Calu3 (cell line): Measurements from ENCODE around the gene NOL9. TPM values are rescaled to one million over a fixed set of nuclear protein-coding genes. Genes with fewer than 3 reads are reported as not detected.

Experiments used
- BruUV-seq: library from RNA; stranded (reverse); fragments of 400-500 nt; replicated peaks from 2 replicates; lab custom pipeline; 2021; lab: Mats Ljungman, UMichigan
- CTCF ChIA-PET: fragments of 300-600 bp; sonication (Branson Sonifier 250); formaldehyde crosslinking; loops from one replicate; lab custom pipeline; 2022; ENCODE audit warnings: antibody characterized with exemption; lab: Charles Lee
- DNase-seq: peaks from one replicate; pipeline ENCODE4 v3.0.0; 2022
- H3K27ac Mint-ChIP-seq: one replicate; pipeline ENCODE4 v1.8.0; 2022; ENCODE audit warnings: mixed read lengths; ENCODE audit not compliant: unreplicated experiment
- H3K27me3 Mint-ChIP-seq: one replicate; pipeline ENCODE4 v1.8.0; 2022; ENCODE audit warnings: mixed read lengths; ENCODE audit not compliant: unreplicated experiment
- H3K36me3 Mint-ChIP-seq: one replicate; pipeline ENCODE4 v1.8.0; 2022; ENCODE audit warnings: mild to moderate bottlenecking, moderate library complexity, mixed read lengths; ENCODE audit not compliant: insufficient read depth, unreplicated experiment
- H3K4me1 Mint-ChIP-seq: one replicate; pipeline ENCODE4 v1.8.0; 2022; ENCODE audit warnings: mild to moderate bottlenecking, low read depth, mixed read lengths; ENCODE audit not compliant: unreplicated experiment
- H3K4me3 Mint-ChIP-seq: one replicate; pipeline ENCODE4 v1.8.0; 2022; ENCODE audit warnings: mild to moderate bottlenecking, low read depth, moderate library complexity, mixed read lengths; ENCODE audit not compliant: unreplicated experiment
- H3K9me3 Mint-ChIP-seq: one replicate; pipeline ENCODE4 v1.8.0; 2022; ENCODE audit warnings: low read depth, mixed read lengths; ENCODE audit not compliant: unreplicated experiment
- intact Hi-C: fragments of 100-400 bp; cut with micrococcal nuclease; formaldehyde crosslinking; loops from one replicate; pipeline ENCODE4 v1.10.0; 2022; ENCODE audit not compliant: unreplicated experiment
- total RNA-seq: library from RNA; stranded (reverse); gene quantifications from 2 replicates; pipeline ENCODE4 v1.2.3, GENCODE V29; 2022
- TF ChIP-seq, protein P1 (sequence below): fragments of 200-600 bp; IDR thresholded peaks from one replicate; pipeline ENCODE4 v1.8.0; 2022; ENCODE audit warnings: antibody characterized with exemption; ENCODE audit not compliant: unreplicated experiment

The NOL9 gene
- total RNA-seq, 1 experiment from 2014 or later = 30.4 TPM

DNA sequence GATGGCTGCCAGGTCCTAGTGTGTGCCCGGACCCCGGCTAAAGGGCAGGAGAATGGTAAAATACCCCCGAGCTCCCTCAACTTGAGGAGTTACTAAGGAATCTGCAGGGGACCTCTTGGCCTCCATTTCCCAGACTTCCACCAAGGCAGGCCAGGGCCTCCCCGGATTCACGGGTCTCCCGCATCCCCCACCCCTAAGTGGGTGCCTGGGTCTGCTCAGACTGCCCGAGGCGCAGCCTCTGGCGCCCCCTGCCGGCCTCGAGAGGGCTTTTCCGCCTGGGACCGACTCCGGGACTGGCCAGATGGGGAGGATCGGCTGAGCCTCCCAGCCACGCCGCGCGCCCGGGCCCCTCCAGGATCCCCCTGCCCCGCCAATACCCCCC, 64.5 kb downstream of the NOL9 start:
- Mint-ChIP-seq H3K4me1 (peaks cover 10% of the 10 kb centered on the region), H3K4me3 (peak overlapping the region; percentile 72)

DNA sequence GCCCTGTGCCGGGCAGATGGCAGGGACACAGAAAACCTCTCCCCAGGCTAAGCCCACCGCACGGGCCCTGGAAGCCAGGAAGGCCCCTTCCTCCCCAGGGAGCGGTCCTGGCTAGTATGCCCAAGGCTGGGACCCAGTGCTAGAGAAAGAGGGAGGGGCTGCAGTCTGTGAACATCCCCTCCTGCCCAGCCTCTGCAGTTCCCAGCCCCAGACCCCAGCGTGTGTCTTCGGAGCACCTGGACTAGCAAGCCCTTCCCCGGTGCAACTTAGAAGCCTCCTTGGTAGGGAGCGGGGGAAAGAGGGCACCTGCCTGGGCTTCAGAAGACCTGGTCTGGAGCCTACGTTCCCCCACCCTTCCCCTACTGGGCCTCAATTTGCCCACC, 64.9 kb downstream of the NOL9 start:
- no peak overlapping the region for H3K4me3 Mint-ChIP-seq
- no peak for DNase-seq

More for the DNA sequence above, 64.5 kb downstream of the NOL9 start:
- DNase-seq = peak; percentile 76
- H3K9me3 Mint-ChIP-seq = no peaks in the 10 kb centered on the region
- H3K36me3 Mint-ChIP-seq = peaks cover 15% of the 10 kb centered on the region
- intact Hi-C loops = loop anchor here (5.0 kb wide), 2 partner anchors 158 to 728 kb away; no protein-coding TSS in a partner anchor
- CTCF ChIA-PET = no interaction called here
- no peak overlapping the region for H3K27ac Mint-ChIP-seq
- TF ChIP-seq, protein P1, sequence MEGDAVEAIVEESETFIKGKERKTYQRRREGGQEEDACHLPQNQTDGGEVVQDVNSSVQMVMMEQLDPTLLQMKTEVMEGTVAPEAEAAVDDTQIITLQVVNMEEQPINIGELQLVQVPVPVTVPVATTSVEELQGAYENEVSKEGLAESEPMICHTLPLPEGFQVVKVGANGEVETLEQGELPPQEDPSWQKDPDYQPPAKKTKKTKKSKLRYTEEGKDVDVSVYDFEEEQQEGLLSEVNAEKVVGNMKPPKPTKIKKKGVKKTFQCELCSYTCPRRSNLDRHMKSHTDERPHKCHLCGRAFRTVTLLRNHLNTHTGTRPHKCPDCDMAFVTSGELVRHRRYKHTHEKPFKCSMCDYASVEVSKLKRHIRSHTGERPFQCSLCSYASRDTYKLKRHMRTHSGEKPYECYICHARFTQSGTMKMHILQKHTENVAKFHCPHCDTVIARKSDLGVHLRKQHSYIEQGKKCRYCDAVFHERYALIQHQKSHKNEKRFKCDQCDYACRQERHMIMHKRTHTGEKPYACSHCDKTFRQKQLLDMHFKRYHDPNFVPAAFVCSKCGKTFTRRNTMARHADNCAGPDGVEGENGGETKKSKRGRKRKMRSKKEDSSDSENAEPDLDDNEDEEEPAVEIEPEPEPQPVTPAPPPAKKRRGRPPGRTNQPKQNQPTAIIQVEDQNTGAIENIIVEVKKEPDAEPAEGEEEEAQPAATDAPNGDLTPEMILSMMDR = peak; percentile 91
- peaks cover 51% of the 10 kb centered on the region for H3K27me3 Mint-ChIP-seq
- no TSS peak for BruUV-seq

DNA sequence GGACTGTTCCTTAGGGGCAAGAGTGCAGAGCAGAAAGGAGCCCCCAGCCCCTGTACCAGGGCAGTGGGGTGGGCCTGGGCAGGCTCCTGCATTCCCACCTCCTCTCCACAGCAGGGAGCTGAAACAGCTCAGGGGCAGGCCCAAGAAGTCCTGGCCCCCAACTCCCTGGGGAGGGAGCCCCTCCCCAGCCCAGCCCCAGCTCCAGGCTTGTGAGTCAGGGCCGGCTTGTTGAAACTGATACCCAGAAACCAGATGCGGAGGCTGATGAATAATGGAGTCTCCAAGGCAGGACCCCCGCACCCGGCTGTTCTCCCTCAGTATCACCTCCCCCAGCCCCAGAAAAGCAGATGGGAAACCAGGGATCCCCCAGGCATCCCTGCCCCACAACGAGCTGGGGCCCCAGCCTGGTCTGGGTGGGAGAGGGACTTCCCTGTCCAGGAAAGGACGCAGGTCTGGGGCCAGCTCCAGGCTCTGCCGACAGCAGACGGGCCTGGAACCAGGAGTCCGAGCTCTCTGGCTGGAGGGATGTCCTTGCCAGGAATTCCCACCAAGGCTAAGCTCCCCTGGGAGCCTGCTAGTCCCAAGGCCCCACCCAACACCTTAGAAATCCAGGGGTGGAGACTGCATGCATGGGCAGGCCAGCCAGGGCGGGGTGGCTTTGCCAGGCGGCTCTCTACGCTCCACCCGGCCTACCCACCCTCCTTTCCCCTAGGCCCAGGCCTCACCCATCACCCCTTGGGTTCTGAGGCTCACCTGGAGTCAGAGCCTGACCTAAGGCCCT, 65.5 kb downstream of the NOL9 start:
- no peak for DNase-seq

More for the DNA sequence above, 64.9 kb downstream of the NOL9 start:
- no peaks in the 10 kb centered on the region for H3K9me3 Mint-ChIP-seq
- TF ChIP-seq, protein P1 = no peak
- H3K4me1 Mint-ChIP-seq = peaks cover 10% of the 10 kb centered on the region
- intact Hi-C loops = loop anchor here (5.0 kb wide), 2 partner anchors 158 to 728 kb away; no protein-coding TSS in a partner anchor
- no TSS peak for BruUV-seq
- CTCF ChIA-PET = interaction anchor here (0.6 kb wide), 1 partner anchor 11 kb away, joined by 3 read pairs; no protein-coding TSS in a partner anchor
- H3K27ac Mint-ChIP-seq = no peak overlapping the region
- H3K27me3 Mint-ChIP-seq = peaks cover 55% of the 10 kb centered on the region
- H3K36me3 Mint-ChIP-seq = peaks cover 11% of the 10 kb centered on the region

DNA sequence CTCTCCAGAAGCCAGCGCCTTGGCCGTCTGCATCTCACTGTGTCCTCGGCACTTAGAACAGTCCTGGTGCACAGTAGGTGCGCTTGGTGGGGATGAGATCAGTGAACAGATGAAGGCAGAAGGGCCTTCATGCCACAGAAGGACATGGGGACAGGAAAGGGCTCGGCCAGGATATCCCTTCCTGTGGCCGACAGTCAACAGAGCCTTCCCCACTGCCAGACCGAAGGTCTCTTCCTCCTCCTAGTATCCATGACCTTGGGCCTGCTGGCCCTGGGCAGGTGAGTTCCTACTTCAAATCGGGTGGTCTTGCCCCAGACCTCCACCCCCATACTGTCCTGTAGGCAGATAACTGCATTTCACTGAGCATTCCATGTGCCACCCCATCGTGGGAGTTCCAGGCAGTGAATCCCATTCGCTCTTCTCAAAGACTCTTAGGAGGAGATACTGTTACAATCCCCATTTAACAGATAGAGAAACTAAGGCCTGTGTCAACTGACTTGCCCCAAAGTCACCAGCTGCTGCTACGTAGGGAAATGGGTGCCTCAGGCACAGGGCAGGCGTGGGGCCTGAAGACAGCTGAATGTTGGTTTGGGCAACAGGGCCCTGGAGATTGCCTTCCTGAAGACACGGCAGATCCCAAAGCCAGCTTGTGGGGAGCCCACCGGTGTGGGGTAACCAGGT, 66.4 kb downstream of the NOL9 start:
- H3K27ac Mint-ChIP-seq = no peak overlapping the region
- no peaks in the 10 kb centered on the region for H3K9me3 Mint-ChIP-seq
- no peak for DNase-seq
- peaks cover 11% of the 10 kb centered on the region for H3K36me3 Mint-ChIP-seq
- TF ChIP-seq, protein P1 = no peak
- CTCF ChIA-PET = no interaction called here
- intact Hi-C loops = loop anchor here (5.0 kb wide), 2 partner anchors 159 to 729 kb away; no protein-coding TSS in a partner anchor
- BruUV-seq = no TSS peak
- peaks cover 10% of the 10 kb centered on the region for H3K4me1 Mint-ChIP-seq
- H3K4me3 Mint-ChIP-seq = no peak overlapping the region
- peaks cover 59% of the 10 kb centered on the region for H3K27me3 Mint-ChIP-seq

More for the DNA sequence above, 65.5 kb downstream of the NOL9 start:
- Mint-ChIP-seq H3K36me3 (peaks cover 11% of the 10 kb centered on the region), H3K9me3 (no peaks in the 10 kb centered on the region), H3K27me3 (peaks cover 59% of the 10 kb centered on the region), H3K27ac (no peak overlapping the region), H3K4me3 (no peak overlapping the region), H3K4me1 (peaks cover 10% of the 10 kb centered on the region)
- TF ChIP-seq, protein P1 = no peak
- CTCF ChIA-PET = interaction anchor here (0.6 kb wide), 1 partner anchor 12 kb away, joined by 3 read pairs; no protein-coding TSS in a partner anchor
- intact Hi-C loops = loop anchor here (5.0 kb wide), 2 partner anchors 159 to 729 kb away; no protein-coding TSS in a partner anchor
- BruUV-seq = no TSS peak
